Fibroblast of skin of left biceps (primary cell): ENCODE data around the gene CACNA2D2.
A peak's percentile ranks its signal among the peaks of the same experiment; 100 is the strongest.

ENCODE experiments used
- DNase-seq, 2 experiments: peaks; one replicate each; pipeline ENCODE4 v3.0.0-alpha.2; 2013; ENCODE audit warnings: low read depth in 2 of 2

The CACNA2D2 gene

DNA sequence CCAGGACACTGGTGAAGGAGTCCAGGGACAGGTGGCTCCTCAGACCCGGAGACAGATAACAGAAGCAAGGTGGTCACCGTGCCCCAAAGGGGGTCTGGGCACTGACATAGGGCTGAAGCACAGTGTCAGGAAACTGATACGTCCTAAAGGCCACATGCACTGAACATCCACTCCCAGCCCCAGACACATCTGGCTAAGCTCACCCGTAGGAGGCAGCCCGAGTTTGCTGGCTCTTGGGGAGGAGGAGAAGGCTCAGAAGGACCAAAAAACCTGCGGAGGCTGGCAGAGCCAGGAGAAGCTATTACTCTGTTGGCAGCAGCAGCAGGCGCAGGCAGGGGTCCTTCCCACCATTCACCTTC lies 1.2 kb downstream of the CACNA2D2 start:
- no peak for DNase-seq

DNA sequence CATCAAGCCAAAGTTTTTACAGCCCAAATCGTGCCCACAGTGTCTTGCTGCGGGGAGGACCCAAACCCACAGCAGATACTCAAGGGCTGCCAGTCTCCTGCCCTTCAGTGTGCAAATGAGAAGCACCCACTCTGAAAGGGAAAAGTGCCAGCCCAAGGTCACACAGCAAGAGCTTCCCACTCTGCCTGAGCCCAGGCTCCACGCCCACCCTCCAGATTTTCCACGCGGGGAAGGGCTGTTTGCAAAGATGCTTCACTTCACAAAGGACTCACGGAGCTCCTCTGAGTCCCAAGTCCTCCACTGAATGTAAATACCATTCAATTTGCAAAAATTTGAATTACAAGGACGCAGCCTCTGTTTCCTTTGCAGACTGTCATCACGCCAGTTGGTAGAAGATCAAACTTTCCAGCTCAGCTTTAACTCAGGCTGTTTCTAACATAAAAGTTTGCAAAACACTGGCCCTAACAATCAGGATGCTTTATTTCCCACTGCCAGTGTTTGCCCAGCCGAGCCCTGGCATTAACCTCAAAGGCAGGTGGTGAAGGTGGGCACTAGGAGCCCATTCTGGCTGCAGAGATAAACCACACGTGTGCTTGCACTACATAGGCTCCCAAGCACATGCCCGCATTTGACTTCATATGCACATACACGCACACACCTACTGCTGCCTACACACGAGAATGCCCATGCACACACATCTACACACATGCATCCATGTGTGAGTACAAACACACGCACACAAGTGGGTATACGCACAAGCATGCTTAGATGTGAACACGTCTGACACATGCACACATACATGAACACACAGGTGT lies 7.6 kb downstream of the CACNA2D2 start:
- no peak for DNase-seq

DNA sequence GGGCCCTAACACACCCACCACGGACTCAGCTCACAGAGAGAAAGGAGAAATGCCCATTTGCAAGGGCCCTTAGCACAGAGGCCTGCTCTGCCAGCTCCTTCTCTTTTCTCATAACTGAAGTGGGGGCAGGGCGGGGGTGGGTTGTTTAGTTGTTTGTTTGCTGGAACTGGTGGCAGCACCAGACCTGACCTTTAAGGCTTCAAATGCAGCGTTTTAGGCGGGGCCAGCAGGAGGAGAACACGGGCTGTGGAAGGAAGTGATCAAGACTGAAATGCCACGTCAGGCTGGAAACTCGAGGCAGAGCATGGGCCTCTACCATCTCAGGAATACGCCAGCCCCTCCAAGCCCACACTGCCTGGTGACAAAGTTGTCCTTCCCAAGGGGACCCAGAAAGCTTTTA lies 9.3 kb downstream of the CACNA2D2 start:
- DNase-seq = no peak

DNA sequence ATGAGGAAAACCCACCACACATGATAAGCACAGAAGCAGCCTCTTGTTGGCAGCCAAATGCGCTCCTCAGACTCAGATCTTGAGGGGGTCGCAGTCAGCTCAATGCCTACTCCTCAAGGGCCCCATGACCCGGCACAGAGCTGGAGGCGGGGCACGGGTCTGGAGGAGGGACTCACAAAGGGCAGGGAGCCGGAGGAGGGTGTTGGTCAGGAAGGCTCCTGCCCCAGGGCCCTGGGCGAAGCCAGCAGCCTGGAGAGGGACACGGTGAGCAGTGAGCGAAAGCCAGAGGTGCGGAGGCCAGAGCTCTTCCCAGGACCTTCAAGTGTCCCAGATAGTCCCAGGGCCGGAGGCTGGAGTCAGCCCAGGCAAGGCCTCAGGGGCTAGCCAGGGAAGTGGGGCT lies 9.8 kb downstream of the CACNA2D2 start:
- no peak for DNase-seq

DNA sequence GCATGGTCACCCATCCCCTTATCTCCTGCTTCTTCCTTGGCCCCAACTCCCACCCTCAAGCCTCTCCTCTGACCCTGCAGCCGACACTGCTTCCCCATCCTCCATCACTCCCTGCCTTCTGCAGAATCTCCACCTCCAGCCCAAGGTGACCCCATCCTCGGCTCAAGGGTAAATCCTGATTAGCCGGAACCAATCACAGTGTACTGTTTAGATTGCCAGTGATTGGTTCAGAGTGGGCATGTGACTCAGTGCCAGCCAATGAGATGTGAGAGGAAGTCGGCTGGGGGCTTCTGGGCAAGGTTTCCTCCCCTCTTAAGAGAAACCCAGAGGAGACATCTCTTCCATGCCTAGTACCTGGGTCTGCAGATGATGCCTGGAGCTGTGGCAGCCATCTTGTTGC lies 10.3 kb downstream of the CACNA2D2 start:
- no peak for DNase-seq

DNA sequence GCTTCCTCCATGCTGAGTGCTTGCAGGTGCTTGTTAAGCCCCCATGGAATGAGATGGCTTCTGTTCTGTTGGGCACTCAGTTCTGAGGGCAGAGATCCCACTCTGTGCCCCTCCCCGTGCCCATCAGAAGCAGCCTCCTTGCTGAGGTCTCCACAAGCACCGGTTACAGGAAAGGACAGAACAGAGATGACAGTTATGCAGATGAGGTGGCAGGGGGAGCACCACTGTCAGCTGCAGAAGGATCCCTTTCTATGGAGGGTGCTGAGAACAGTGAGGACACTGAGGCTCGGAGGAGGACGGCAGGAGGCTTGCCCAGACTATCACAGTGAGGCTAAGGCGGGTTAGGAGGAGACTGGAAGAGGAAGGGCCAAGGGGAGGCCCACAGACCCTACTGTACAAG lies 12.4 kb downstream of the CACNA2D2 start:
- DNase-seq = no peak

DNA sequence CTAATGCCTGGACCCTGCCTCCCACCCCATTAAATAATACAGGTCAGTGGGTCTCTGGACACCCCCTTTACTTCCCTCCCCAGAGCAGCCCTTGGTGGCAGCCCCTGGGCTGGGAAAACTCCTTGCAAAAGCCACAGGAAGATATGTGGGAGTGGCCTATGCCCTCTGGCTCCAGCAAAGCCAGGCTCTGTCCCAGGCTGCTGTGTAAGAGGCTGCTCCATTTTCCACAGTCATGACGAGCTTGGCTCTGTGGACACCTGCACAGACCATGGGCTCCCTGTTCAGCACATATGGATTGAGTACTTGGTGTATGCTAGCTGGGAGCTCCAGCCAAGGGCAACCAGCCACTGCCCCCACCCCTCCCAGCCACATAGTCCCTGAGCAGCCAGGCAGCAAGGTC lies 13.0 kb downstream of the CACNA2D2 start:
- DNase-seq = no peak

DNA sequence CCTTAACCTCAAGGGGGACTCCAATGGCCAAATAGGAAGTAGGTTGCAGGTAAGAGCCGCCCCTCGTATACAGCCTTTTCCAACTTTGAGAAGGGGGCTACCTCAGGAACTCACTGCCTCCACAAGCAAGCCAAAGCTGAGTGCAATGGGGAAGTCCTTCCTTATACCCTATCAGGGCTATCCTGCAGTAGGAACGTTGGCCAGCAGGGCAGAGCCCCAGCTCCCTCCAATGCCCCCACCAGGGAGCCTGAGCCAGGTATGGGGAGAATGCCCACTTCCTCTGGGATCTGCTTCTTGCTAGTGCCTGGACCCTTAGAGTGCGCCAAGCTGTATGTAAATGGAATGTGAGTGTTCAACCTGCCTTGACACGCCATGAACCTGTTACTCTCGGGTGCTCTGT lies 16.3 kb downstream of the CACNA2D2 start:
- DNase-seq = no peak

DNA sequence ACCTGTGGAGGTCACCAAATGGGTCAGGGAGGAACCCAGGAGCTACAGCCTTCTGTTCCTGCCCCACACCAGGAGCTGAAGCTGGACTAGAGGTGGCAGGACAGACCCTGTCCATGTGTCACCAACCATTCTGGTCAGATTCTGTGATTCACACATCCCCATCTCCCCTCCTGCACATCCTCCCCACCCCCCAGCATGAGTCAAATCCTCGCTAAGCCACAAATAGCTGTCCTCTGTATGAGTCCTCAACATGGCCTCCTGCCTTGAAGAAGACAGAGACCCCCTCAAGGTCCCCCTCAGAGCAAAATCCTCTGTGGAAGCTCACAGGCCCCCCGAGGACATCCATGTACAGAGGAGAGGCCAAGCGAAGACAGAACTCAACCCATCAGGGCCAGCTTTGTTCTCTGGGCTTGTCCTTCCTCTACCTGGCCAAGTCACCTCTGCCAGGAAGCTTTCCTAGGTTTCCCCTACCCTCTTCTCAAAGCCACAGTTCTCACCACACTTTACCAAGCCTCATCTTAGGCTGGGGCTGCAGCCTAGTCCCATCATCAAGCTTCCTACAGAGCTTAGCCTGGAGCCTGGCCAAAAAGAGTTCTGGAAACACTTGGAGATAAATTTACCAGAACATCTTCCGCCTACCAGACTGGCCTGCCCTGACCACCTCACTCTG lies 17.1 kb downstream of the CACNA2D2 start:
- DNase-seq = peak in 1 of 2 experiments; percentile 8

DNA sequence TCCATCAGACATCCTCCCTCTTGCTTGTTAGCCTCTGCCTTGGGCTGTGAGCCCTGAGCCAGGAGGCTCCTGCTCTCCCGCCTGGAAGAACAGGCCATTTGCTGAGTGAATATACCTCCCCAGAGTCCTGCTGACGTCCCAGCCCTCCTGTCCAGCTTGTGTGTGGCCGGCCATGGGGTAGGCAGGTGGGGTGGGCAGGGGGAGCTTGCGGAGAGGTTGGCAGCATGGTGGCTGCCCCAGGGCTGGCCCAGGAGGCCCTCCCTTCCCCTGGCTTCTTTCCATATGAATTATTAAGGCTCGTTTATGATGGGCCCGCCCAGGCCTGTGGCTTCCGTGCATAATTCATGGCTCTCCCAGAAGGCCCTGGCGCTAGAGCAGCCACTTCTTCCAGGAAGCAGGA lies 18.7 kb downstream of the CACNA2D2 start:
- no peak for DNase-seq

DNA sequence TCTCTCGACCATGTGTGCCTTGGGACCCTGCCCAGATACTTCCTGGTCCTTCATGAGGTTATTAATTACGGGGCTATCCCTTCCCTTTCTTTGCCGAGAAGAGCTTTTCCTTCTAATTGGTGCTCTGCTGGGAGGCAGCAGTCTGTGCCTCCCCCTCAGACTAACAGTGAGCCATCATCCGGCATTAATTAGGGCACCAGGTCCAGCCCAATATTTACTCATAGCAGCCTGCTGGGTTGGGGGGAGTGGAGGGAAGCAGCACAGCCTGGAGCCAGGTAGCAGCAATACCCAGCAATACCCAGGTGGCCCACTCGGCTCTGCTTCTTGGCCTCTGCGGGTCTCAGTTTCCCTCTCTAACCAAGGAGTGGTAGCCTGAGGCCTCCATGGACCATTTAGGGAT lies 20.1 kb downstream of the CACNA2D2 start:
- DNase-seq = no peak

DNA sequence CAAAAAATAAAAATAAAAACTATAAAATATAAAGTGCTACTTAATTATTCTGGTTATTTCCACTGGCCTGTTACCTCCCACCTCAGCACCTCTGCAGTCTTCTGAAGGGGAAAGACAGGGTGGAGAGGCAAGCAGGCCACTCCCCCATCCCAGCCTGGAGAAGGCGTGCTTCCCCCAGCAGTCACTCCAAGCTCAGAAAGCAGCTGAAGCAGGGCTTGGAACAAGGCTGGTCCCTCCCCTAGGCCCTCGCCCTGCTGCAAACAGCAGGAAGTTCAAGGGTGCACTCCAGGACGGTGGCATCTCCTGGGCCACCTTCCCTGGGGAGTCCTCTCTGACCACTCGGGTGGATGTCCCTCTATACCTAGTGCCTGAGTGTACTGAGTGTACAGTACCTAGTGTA lies 21.4 kb downstream of the CACNA2D2 start:
- no peak for DNase-seq

DNA sequence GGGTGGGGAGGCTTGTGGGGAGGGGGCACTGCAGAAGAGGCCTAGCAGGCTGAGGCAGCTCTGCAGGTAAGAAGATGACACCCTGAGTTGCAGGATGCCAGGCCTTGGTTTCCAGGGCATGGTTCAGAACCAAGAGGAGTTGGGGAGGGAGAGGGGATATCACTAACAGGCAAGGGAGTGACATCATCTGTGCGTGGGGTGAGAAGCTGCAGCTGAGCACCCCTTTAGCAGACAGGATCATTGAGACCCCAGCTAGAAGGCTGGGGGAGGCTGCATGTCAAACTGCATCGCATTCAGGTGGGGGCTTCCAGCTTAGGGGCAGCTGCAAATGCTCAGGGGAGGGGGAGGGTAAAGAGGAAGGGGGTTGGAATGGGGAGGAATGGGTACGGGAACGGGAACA lies 23.0 kb downstream of the CACNA2D2 start:
- DNase-seq = no peak

DNA sequence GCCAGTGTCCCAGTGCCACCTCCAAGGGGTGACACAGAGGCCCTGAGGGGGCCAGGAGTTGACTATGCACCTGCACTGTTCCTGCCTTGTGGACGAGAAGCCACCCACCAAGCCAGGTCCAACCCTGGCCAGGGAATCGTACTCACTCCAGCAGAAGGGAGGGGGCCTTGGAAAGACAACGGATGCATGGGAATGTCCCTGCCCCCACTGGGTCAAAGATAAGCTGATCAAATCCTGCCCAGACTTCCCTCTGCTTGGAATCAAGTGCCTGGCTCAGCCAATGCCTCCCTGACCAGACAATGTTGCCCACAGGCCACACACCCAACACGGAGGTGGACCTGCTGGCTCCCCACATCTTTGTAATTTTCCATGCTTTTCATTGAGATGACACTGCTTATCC lies 23.9 kb downstream of the CACNA2D2 start:
- no peak for DNase-seq

DNA sequence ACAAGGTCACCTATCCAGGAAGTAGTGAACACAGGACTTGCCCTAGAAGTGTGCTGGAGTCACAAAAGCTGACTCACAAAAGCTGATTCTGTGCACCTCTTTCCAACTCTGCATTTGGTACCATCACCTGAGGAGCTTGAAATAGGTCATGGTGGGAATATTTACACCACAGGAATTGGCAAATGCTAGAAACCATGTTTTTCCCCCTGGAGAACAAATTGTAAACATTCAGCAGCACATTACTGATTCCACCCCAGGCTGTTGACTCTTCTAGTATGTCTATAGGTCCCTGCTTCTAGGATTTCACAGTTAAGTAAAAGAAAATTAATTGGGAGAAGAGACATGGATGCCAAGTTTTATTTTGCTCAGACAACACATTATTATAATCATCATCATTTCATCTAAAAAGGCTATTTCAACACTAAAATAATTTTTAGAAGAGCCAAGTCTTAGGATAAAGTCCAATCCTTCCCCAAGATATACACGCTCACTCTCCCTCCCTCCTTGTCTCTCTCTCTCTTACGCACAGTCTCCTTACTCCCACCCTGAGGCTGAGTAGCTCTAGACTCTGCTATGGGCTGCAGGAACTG lies 24.7 kb downstream of the CACNA2D2 start:
- no peak for DNase-seq

DNA sequence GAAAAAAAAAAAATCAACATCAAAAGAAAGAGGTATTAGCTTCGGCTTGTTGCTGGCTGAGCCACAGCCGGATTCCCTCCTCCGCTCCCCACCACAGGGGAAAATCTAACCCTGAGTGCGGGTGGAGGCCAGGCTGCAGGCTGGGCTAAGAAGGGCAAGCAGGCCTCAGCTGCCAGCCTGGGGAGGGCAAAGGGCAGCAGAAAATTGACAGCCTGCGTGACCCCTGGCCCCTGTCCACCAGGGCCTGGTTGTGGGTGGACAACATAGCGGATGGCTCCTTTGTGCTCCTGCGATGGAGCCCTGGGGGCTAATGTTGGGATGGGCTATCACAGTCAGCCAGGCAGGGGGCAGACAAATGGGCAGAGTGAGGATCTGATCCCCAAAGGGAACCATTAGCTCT lies 25.4 kb downstream of the CACNA2D2 start:
- DNase-seq = no peak

DNA sequence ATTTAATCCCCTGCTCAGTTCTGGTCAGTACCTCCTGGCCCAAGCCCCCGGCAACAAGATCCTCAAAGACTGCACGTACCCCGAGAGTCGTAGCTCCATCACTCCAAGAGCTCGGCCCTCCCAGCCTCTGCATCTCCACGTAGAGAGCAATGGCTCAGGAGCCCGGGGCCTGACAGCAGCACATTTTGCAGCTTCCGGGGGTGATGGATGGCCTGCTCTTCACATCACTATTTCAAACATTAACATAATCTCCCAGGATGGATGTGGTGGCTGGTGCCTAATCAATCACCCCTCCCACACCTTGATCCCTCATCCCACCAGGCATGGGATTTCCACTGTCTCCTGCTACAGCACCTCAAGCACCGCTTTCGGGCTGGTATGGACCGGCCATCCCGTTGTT lies 28.1 kb downstream of the CACNA2D2 start:
- no peak for DNase-seq

DNA sequence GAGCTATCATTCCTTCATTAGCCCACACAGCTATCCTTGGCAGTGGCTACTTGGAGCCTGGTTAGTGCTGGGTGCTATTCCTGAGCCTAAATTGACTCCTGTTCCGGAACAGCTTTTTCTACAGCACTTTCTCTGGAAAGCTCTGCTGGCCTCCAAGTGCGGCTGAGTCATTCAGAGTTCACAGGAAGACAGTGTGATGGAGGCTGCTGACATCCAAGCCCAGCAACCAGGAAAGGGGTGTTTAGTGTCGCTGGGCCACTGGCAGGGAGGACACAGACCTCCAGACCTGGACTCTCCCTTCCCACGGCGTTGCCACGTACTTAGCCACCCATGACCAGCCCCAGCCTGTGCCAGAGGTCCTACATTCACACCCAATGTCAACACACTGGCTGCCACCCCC lies 28.7 kb downstream of the CACNA2D2 start:
- DNase-seq = peak in 1 of 2 experiments; percentile 2

DNA sequence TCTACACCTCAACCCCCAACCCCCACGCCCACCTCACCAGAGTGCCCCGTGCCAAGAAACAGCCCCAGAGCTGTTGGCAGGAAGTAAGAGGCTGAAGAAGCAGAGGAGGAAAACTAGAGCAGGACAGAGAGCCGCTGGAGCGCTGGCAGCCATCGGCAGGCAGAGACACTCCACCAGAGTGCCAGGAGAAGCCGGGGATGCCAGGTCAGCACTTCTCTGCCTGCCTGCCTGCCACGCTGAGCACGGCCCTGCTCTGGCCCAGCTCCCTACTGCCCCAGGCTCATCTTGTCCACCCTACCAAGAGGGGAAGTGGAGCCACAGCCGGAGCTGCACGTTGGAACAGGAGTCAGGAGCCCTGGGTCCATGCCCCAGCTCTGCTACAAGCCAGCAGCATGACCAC lies 29.7 kb downstream of the CACNA2D2 start:
- DNase-seq = no peak

DNA sequence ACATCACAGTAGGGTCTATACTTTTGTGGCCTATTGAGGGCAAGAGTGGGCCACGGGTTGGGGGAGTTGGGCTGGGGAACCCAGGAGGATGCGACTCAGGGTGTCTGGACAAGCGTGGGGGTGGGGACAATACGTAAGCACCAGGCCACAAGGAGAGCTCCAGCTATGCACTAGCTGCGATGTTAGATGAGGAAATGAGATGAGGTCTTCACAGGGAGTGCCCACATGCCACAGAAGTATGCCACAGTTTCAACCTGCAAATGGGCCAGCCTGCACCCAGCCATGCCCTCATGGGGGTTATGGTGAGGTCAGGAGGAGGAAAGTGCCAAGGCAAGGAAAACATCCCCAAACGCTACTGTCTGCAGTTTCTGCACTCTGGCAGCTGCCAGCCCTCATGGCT lies 30.5 kb downstream of the CACNA2D2 start:
- no peak for DNase-seq

DNA sequence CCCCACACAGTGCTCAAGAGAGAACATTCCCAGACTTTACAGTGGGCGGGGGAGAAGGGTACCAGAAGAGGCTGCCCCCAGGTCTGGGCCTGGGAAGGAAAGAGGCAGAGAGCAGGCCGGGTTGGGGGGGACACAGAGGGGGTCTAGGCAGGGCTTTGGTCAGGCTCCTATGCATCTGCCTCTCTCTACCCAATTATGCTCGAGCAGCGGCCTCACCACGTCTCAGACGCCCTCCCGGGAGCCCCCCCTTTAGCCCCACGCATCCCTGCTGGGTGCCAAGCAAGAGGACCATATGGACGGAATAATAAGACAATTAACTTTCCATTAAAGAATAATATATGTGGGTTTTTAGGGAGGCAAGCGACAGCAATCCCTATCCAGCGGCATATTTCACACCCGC lies 32.8 kb downstream of the CACNA2D2 start:
- no peak for DNase-seq

DNA sequence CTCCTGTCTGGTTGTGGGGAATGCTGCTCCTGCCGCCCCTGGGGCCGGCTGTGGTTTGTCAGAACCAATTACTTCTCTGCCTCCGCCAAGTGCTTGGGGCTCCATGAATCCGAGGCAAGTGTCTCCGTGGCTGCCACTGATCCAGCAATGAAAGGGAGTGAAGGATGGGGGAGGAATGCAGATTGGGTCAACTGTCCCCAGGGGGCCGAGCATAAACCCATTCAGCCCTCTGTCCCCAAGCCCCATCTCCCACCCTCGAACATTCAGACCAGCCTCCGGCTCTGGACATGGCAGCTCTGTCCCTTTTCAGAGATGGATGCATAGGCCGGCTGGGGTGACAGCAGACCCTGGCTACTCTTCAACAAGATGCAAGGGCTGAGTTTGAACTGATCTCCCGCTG lies 35.5 kb downstream of the CACNA2D2 start:
- DNase-seq = no peak

DNA sequence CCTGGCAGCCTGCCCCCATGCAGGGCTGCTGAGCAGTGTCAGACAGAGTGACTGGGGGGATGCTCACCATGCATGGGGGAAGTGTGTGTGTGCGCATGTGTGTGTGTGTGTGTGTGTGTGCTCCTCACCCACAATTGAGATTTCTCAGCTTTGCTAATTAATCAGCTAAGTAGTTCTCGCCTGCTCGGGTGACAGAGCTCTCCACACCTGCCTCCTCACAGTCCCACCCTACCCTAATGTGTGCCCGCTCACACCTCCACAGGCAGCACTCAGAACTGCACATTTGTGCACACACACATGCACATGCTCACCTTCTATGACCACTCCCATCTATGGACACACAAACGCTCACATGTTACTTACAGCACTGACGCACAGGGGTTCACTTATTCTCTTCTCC lies 37.3 kb downstream of the CACNA2D2 start:
- DNase-seq = no peak
